ENCODE data around the gene KRT17.

GRCh38 chr17:41585301-41586056, 38.9 kb downstream of the KRT17 start:
- TF ChIP-seq CTCF (IDR thresholded peaks at IDR 0.05) (no peak), POLR2A (IDR thresholded peaks at IDR 0.05) (no peak), POLR2AphosphoS5 (IDR thresholded peaks at IDR 0.05) (no peak), EP300 (IDR thresholded peaks at IDR 0.05; ENCODE audit: low read depth) (no peak)
